Renal pelvis (tissue), 4 donors: ENCODE results near the gene OTUB2. TPM values are rescaled to one million over a fixed set of nuclear protein-coding genes. Genes with fewer than 3 reads are reported as not detected.

Experiments used
- DNase-seq: peaks from one replicate; pipeline ENCODE4 v3.0.0-alpha.2; 2013
- polyA plus RNA-seq, 3 donors: library from polyadenylated mRNA; unstranded; fragments of 120-200 nt; gene quantifications; one replicate each; pipeline ENCODE4 v1.2.1, GENCODE V29; 2013; ENCODE audit not compliant: insufficient read length in 3 of 3

The OTUB2 gene
- polyA plus RNA-seq, 3 donors, result 4.2 to 4.7 (median 4.7) TPM

DNA sequence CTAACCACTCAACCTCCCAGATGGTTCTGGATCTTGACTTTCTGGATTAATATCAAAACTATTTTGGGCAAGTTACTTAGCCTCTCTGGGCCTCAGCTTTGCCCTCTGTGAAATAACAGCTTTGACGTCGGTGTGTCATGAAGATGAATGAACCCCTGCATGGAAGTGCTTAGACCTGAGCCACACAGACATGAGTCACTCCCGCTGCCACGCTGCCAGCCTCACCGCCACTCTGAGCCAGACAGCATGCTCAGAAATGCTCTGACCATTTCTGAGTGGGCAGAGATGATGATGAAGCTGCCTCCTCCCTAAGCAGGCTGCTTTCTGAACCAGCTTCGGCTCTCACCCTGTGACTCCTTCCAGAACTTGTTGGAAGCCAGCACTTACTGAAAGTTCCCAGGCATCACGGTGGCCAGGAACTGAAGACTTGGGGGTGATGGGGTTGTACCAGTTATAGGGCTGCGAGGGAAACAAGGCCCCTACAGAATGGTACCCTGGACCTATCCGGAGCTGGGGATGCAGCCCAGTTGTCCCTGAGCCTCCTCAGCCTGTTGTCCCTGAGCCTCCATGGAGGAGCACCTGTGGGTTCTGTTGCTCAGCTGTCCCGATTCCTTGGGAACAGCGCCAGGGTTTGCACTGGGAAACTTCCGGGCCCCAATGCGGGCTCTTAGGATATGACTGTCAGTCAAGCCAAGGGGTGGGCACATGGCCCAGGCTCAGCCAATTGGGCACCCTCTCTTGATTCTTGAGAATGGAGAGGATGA lies 31.0 kb upstream of the OTUB2 start:
- DNase-seq, result no peak

- no peak for DNase-seq
Observed at GRCh38 chr14:93996130-93996695, 29.9 kb upstream of the OTUB2 start.

GRCh38 chr14:93997082-93997481 lies 29.1 kb upstream of the OTUB2 start, which contains the start of gene CCDC197:
CCDC197 (plus strand) TSS chr14:93997301; CDS start chr14:93998132, 831 bp downstream.
- no peak for DNase-seq

DNA sequence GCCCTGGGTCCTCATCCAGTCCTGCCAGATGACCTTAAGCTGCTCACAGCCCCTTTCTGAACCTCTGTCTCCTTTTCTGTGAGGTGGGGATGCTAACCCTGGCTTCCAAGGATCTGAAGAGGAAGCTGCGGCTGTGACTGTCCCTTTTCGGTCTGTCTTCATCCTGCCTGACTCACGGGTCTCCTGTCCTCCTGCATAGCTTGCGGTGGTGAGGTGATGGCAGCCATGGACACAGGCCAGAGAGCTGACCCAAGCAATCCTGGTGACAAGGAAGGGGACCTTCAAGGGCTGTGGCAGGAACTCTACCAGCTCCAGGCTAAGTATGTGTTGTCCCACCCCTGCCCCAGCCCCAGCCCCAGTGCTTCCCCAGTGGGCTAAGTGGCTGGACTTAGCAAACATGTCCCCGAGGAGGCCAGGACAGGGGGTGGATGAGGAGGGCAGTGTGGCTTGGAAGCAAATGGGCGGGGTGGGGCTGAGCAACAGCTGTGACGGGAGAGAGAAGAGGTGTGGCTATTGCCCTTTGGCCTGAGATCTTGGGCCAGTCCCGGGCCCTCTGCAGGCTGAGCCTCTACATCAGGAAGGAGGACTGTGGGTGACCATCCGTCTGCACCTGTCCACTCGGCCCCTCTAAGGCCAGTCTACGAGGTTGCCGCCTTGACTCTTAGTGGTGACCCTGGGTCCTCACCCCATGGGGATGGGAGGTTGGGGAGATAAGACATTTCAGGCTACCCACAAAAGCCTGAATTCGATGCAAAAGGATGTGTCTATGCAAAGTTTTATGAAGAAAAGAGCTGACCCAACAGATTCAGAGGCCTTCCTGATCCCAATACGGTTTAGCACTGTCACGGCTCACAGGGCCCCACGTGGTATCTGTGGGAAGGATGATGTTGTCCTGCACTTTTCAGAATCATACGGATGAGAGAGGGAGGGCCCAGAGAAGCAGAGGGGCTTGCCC lies 27.9 kb upstream of the OTUB2 start:
- DNase-seq, result no peak

DNA sequence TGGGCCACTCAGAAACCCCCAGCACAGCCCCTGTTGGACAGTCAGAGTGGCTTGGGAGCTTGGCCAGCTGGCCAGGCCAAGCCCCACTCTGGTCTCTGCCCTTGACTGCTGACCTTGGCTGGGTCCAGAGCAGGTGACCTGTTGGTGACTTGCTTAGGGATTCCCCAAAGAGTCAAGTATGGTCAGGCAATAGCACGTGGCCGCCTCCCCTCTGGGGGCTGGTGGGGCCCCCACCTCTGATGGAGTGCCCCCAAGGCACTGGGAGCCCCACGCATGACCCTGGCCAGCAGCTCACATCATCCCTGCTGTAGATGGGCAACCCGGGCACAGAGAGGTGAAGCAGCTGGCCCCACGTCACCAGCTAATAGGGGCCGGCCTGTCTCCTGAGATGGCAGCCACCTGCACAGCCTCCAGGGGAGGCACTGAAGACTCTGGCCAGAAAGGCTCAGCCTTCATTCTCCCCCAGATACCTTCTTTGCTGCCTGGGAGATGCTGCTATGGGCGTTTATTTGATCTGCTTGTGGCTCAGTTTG lies 27.2 kb upstream of the OTUB2 start:
- no peak for DNase-seq

GRCh38 chr14:93999573-93999972 lies 26.6 kb upstream of the OTUB2 start:
- no peak for DNase-seq

DNA sequence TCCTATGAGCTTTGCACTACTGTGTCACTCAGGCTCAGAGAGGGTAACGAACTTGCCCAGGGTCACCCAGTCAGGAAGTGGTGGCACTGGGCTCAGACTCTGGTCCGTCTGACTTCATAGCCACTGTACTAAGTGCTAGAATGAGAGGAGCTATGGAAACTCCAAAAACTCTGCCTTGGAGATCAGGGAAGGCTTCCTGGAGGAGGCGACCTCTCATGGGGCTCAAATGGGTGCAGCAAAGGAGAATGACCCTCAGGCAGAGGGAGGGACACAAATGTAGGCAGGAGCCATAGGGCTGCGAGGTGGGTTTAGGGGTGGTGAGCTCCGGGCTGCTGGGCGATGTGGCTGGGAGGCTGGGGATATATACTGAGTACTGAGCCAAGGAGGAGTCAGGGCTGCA lies 25.9 kb upstream of the OTUB2 start:
- no peak for DNase-seq

GRCh38 chr14:94001016-94001415 lies 25.1 kb upstream of the OTUB2 start:
- DNase-seq, result no peak

GRCh38 chr14:94001501-94002396 lies 24.4 kb upstream of the OTUB2 start:
- peak; percentile 57 for DNase-seq

- no peak for DNase-seq
Observed at GRCh38 chr14:94003397-94003796, 22.7 kb upstream of the OTUB2 start.

DNA sequence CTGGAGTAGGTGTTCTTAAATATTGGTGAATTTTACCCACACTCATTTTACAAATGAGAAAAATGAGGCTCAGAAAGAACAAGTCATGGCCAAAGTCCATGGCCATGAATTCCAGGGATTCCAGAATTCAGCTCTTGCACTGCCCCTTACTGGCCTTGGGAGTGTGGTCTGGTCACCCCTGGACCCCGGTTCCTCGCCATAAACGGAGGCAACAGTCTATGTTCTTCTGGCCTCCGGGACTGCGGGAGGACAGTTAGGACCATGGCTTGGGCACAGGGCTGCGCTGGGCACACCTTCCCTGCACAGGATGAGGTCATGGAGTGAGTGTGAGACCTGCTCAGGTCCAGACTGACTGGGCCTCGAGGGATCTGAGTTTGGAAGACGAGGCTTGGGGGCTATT lies 22.1 kb upstream of the OTUB2 start:
- no peak for DNase-seq

DNA sequence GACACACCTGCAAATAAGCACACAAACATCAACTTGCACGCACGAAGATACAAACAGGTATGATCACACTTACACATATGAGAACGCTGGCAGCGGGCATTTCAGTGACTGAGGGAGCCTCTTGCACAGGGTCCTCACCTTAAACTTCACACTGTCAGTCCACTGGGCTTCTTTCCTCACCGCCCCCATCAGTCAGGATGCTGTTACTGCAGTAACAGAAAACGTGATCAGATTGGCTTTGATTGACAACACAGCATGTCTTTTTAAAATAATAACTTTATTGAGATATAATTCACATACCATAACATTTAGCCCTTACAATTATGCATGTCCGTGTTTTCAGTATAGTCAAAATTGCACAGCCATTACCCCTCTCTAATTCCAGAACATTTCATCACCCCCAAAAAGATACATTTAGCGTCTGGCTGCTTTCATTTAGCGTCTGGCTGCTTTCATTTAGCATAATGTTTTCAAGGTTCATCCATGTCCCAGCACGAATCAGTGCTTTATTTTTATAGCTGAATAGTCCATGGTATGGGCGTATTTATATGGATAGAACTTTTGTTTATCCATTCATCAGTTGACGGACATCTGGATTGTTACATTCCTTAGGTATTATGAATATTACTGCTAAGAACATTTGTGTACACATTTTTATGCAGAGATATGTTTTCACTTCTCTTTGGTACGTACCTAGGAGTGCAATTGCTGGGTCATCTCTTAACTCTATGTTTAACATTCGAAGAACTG lies 20.6 kb upstream of the OTUB2 start:
- no peak for DNase-seq

DNA sequence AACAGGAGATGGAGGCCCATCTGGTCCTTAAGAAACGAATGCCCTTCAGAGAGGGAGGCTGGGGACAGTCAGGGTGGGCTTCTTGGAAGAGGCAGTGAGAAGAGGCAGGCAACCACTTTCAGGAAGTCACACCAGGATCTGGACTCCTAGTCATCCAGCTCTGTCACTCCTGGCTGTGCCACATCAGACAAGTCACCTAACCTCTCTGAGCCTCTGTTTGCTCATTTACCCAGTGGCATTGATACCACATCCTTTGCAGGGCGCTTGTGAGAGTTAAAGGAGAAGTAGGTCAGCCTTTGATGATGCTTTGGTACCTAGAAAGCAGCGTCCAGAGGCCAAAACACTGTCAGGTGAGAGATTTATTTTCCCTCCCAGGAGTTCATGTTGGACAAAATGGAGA lies 17.9 kb upstream of the OTUB2 start:
- no peak for DNase-seq

DNA sequence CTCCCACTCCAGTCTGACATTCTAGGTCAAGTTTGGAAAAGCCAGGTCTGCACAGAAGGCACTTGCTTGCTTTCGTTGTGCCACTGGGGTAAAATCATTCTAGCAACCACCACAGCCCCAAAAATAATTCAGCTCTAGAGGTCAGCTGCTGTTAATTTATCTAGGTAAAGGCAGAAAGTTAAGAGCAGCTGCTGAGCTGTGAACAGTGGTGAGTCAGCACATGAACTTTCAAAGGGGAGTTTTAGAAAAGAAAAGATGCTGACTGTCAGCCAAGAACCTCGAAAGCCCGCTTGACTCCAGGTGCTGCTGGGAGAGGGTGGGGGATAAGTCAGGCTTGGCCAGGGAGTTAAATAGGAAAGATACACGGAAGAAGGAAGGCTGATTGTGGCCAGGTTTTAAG lies 16.4 kb upstream of the OTUB2 start:
- DNase-seq, result no peak

GRCh38 chr14:94010625-94011024 lies 15.5 kb upstream of the OTUB2 start:
- DNase-seq, result no peak

- no peak for DNase-seq
Observed at GRCh38 chr14:94011795-94012194, 14.3 kb upstream of the OTUB2 start.

DNA sequence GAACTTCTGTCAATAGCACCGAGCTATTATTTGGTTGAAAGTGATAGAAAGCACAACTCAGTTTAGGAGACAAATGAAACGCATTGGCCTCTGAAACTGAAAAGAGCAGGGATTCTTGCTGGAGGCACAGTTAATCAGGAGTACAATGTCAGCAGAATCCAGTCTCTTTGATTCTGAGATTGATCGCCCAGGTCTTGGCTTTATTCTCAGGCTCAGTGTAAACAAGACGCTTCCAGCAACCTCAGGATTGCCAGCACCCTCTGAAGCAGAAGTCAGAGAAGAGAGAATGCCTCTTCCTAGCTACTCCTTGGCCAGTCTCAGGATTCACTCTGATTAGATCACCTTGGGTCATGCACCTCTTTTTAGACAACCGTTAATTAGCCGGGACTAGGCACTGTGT lies 11.8 kb upstream of the OTUB2 start:
- DNase-seq, result no peak

- DNase-seq, result no peak
Observed at GRCh38 chr14:94015223-94015622, 10.9 kb upstream of the OTUB2 start.

GRCh38 chr14:94016446-94016976 lies 9.6 kb upstream of the OTUB2 start:
- DNase-seq, result no peak

- DNase-seq, result no peak
Observed at GRCh38 chr14:94018308-94018707, 7.8 kb upstream of the OTUB2 start.
